Endothelial cell of umbilical vein (primary cell): ENCODE measurements around the gene CEP120. TPM values are rescaled to one million over a fixed set of nuclear protein-coding genes. Genes with fewer than 3 reads are reported as not detected.

Source experiments
- BruUV-seq: library from RNA; stranded (reverse); fragments of 400-500 nt; replicated peaks from 2 replicates; lab custom pipeline; 2021; lab: Mats Ljungman, UMichigan
- CTCF ChIA-PET: fragments of 300-600, 350-600 bp; sonication (Branson Sonifier 250); formaldehyde crosslinking; loops from one replicate; lab custom pipeline; 2021; ENCODE audit warnings: antibody characterized with exemption, inconsistent platforms; lab: Charles Lee
- POLR2A ChIA-PET: fragments of 300-600, 350-600 bp; sonication (Branson Sonifier 250); formaldehyde crosslinking; loops from one replicate; lab custom pipeline; 2021; ENCODE audit warnings: antibody characterized with exemption, inconsistent platforms; lab: Charles Lee
- DNase-seq: peaks from one replicate; pipeline ENCODE4 v3.0.0-alpha.2; 2011; ENCODE audit warnings: low read depth, low spot score
- FAIRE-seq: peaks from 2 replicates; lab custom pipeline; 2011; peaks lifted over from hg19 to GRCh38; lab: Jason Lieb, UNC
- H2AFZ ChIP-seq: 2 replicates; pipeline ENCODE4 v1.6.0; 2012; ENCODE audit warnings: low read depth, low read length, control low read depth, inconsistent platforms
- H3K27ac ChIP-seq: 2 replicates; pipeline ENCODE4 v1.5.1; 2011; ENCODE audit warnings: low read depth, mild to moderate bottlenecking, control low read depth, low read length, moderate library complexity; ENCODE audit not compliant: insufficient read depth
- H3K27me3 ChIP-seq, 2 experiments: 2 replicates each; pipeline versions ENCODE4 v1.6.0 to v1.6.1; 2011; ENCODE audit warnings: low read length in 2 of 2, mixed read lengths in 1 of 2; ENCODE audit not compliant: control insufficient read depth in 2 of 2, insufficient read depth in 2 of 2
- H3K36me3 ChIP-seq, 2 experiments: 2 replicates in 1 of 2; 3 replicates in 1 of 2; pipeline ENCODE4 v1.5.1; 2011; ENCODE audit warnings: low read length in 2 of 2, mild to moderate bottlenecking in 1 of 2, moderate library complexity in 1 of 2; ENCODE audit not compliant: control insufficient read depth in 2 of 2, insufficient read depth in 2 of 2; ENCODE audit errors: extremely low read depth in 1 of 2
- H3K4me1 ChIP-seq: 3 replicates; pipeline ENCODE4 v1.5.1; 2011; ENCODE audit warnings: mild to moderate bottlenecking, low read length; ENCODE audit not compliant: control insufficient read depth, insufficient read depth; ENCODE audit errors: extremely low read depth
- H3K4me2 ChIP-seq: 2 replicates; pipeline ENCODE4 v1.6.1; 2011; ENCODE audit warnings: low read length, control low read depth, mixed read lengths; ENCODE audit not compliant: insufficient read depth
- H3K4me3 ChIP-seq, 3 experiments: fragments of 200-600 bp in 1 of 3; sonication (generic), shearing (Covaris generic) in 1 of 3; replicated peaks in 1 of 3; 2 replicates each; pipeline ENCODE4 v1.5.1; 2011 to 2016; ENCODE audit warnings: control low read depth in 3 of 3, low read length in 3 of 3, mild to moderate bottlenecking in 2 of 3, inconsistent platforms in 1 of 3, low read depth in 1 of 3, moderate library complexity in 1 of 3; ENCODE audit not compliant: insufficient read depth in 1 of 3
- H3K79me2 ChIP-seq: 2 replicates; pipeline ENCODE4 v1.6.0; 2012; ENCODE audit warnings: low read length, inconsistent platforms; ENCODE audit not compliant: control insufficient read depth, insufficient read depth
- H3K9ac ChIP-seq: replicated peaks from 2 replicates; pipeline ENCODE3; 2011; ENCODE audit warnings: low read length, control low read depth; ENCODE audit not compliant: insufficient read depth; ENCODE audit errors: extremely low read depth
- H3K9me1 ChIP-seq: replicated peaks from 3 replicates; pipeline ENCODE4 v1.6.0; 2011; ENCODE audit warnings: mild to moderate bottlenecking, low read length; ENCODE audit not compliant: control insufficient read depth, insufficient read depth; ENCODE audit errors: extremely low read depth
- H3K9me3 ChIP-seq: replicated peaks from 2 replicates; pipeline ENCODE4 v1.5.1; 2012; ENCODE audit warnings: low read length, inconsistent platforms; ENCODE audit not compliant: control insufficient read depth, insufficient read depth
- H4K20me1 ChIP-seq: replicated peaks from 2 replicates; pipeline ENCODE3; 2011; ENCODE audit warnings: mild to moderate bottlenecking, low read length; ENCODE audit not compliant: control insufficient read depth, insufficient read depth; ENCODE audit errors: extremely low read depth
- EZH2 ChIP-seq: IDR thresholded peaks from 2 replicates; pipeline ENCODE4 v1.6.1; 2012; ENCODE audit warnings: borderline replicate concordance, low read depth, mild to moderate bottlenecking, moderate library complexity, low read length, inconsistent platforms; ENCODE audit not compliant: severe bottlenecking
- FOS ChIP-seq: IDR thresholded peaks from 2 replicates; pipeline ENCODE4 v1.6.1; 2011; ENCODE audit warnings: mild to moderate bottlenecking, low read length, moderate library complexity, borderline replicate concordance; ENCODE audit not compliant: insufficient read depth
- GATA2 ChIP-seq: IDR thresholded peaks from 2 replicates; pipeline ENCODE4 v1.7.0; 2011; ENCODE audit warnings: low read depth, mild to moderate bottlenecking, moderate library complexity, mixed read lengths, low read length; ENCODE audit not compliant: insufficient read length, insufficient read depth
- JUN ChIP-seq: IDR thresholded peaks from 2 replicates; pipeline ENCODE4 v1.6.1; 2011; ENCODE audit warnings: borderline replicate concordance, low read depth; ENCODE audit not compliant: insufficient read length, insufficient read depth
- MYC ChIP-seq: IDR thresholded peaks from one replicate; pipeline ENCODE4 v1.6.1; 2011; ENCODE audit warnings: mild to moderate bottlenecking, low read depth, low read length
- POLR2A ChIP-seq: IDR thresholded peaks from 2 replicates; pipeline ENCODE4 v1.6.1; 2012; ENCODE audit warnings: low read depth, mild to moderate bottlenecking, control low read depth, low read length
- POLR2AphosphoS5 ChIP-seq: IDR thresholded peaks from 2 replicates; pipeline ENCODE4 v1.6.1; 2012; ENCODE audit warnings: low read depth, mild to moderate bottlenecking, control low read depth, low read length, moderate library complexity; ENCODE audit not compliant: insufficient read depth
- dilution Hi-C: fragments of 300-500 bp; cut with MboI; formaldehyde crosslinking; loops from one replicate; pipeline ENCODE4 v1.15.0; 2019; ENCODE audit warnings: low sequenced_read_pairs; ENCODE audit not compliant: extremely low pct_ligation_motif_present
- intact Hi-C: fragments of 100-400 bp; cut with micrococcal nuclease; formaldehyde crosslinking; loops from one replicate; pipeline ENCODE4 v1.10.0; 2022
- polyA plus RNA-seq, 4 experiments: library from polyadenylated mRNA; depleted of rRNA in 3 of 4; stranded (reverse) in 3 of 4; unstranded in 1 of 4; fragments of >200 nt; gene quantifications; 2 replicates each; pipeline versions ENCODE4 v1.2.1 to v1.2.3, GENCODE V29; 2011 to 2012; ENCODE audit warnings: missing spikeins in 1 of 4
- total RNA-seq: library from RNA; stranded (reverse); gene quantifications from 2 replicates; pipeline ENCODE4 v1.2.3, GENCODE V29; 2021
- TF ChIP-seq, protein P1 (sequence below), 2 donors: IDR thresholded peaks; 1 replicate in 1 of 2; 2 replicates in 1 of 2; pipeline ENCODE4 v1.5.1; 2011; ENCODE audit warnings: low read length in 2 of 2, mild to moderate bottlenecking in 2 of 2, moderate library complexity in 2 of 2, control low read depth in 1 of 2, inconsistent platforms in 1 of 2, low read depth in 1 of 2; ENCODE audit not compliant: insufficient read depth in 1 of 2; ENCODE audit errors: extremely low read depth in 1 of 2
- TF ChIP-seq, protein P2 (sequence below): IDR thresholded peaks from 2 replicates; pipeline ENCODE4 v1.6.1; 2011; ENCODE audit not compliant: insufficient read depth, insufficient read length

CEP120 gene
- total and polyA plus RNA-seq, 2 donors (not counting 3 experiments of a cell fraction or from before 2014, with no cell fraction given), result 6.6 to 18.8 TPM

- TF ChIP-seq JUN (no peak), POLR2A (no peak), EZH2 (no peak), POLR2AphosphoS5 (no peak), FOS (no peak), GATA2 (no peak), MYC (no peak)
- TF ChIP-seq, protein P1, sequence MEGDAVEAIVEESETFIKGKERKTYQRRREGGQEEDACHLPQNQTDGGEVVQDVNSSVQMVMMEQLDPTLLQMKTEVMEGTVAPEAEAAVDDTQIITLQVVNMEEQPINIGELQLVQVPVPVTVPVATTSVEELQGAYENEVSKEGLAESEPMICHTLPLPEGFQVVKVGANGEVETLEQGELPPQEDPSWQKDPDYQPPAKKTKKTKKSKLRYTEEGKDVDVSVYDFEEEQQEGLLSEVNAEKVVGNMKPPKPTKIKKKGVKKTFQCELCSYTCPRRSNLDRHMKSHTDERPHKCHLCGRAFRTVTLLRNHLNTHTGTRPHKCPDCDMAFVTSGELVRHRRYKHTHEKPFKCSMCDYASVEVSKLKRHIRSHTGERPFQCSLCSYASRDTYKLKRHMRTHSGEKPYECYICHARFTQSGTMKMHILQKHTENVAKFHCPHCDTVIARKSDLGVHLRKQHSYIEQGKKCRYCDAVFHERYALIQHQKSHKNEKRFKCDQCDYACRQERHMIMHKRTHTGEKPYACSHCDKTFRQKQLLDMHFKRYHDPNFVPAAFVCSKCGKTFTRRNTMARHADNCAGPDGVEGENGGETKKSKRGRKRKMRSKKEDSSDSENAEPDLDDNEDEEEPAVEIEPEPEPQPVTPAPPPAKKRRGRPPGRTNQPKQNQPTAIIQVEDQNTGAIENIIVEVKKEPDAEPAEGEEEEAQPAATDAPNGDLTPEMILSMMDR (IDR thresholded peaks at IDR 0.05; ENCODE audit: extremely low read depth in 1 of 2, insufficient read depth in 1 of 2, low read depth in 1 of 2, low read length in 2 of 2), result no peak
- TF ChIP-seq, protein P2, sequence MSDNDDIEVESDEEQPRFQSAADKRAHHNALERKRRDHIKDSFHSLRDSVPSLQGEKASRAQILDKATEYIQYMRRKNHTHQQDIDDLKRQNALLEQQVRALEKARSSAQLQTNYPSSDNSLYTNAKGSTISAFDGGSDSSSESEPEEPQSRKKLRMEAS, result no peak
- CTCF ChIA-PET, result interaction anchor here (0.9 to 2.3 kb wide), 2 partner anchors 8 to 184 kb away, joined by 3 to 8 read pairs; no protein-coding TSS in a partner anchor
Observed at GRCh38 chr5:123427281-123427680, 4.1 kb upstream of the CEP120 start.

More at GRCh38 chr5:123427281-123427680, 4.1 kb upstream of the CEP120 start:
- H4K20me1 ChIP-seq, result no peaks in the 10 kb centered on the region
- FAIRE-seq (no peak), DNase-seq (no peak)
- no peak overlapping the region for H3K27ac ChIP-seq
- peaks cover 4% of the 10 kb centered on the region for H3K4me1 ChIP-seq
- no peak overlapping the region for H3K9ac ChIP-seq
- BruUV-seq, result no TSS peak
- H3K36me3 ChIP-seq, result no peaks in the 10 kb centered on the region
- H3K9me3 ChIP-seq, result no peaks in the 10 kb centered on the region
- intact Hi-C loops (no loop called here), dilution Hi-C loops (no loop called here)
- H3K4me3 ChIP-seq, result no peak overlapping the region
- peaks cover 5% of the 10 kb centered on the region for H3K79me2 ChIP-seq
- no peaks in the 10 kb centered on the region for H3K27me3 ChIP-seq
- no peaks in the 10 kb centered on the region for H3K9me1 ChIP-seq
- H3K4me2 ChIP-seq, result no peak overlapping the region
- POLR2A ChIA-PET, result no interaction called here
- no peak overlapping the region for H2AFZ ChIP-seq
